Umbilical cord (tissue), 1 donor: Measurements from ENCODE around the gene SGMS2. TPM values are rescaled to one million over a fixed set of nuclear protein-coding genes. Genes with fewer than 3 reads are reported as not detected.

Source experiments
- total RNA-seq: library from RNA; depleted of rRNA; stranded (reverse); fragments of >200 nt; gene quantifications from one replicate; pipeline ENCODE4 v1.2.3, GENCODE V29; 2014; ENCODE audit warnings: low replicate concordance; ENCODE audit not compliant: insufficient read depth

The SGMS2 gene
- total RNA-seq, 1 donor from 2014 or later = 84.0 TPM

Other genes with a start within 250 kb of the SGMS2 start
- gene PAPSS1, start 104.7 kb upstream of the SGMS2 start, total RNA-seq = 54.9 TPM
- gene CYP2U1, start 106.6 kb downstream of the SGMS2 start, total RNA-seq = 22.1 TPM
- gene HADH, start 165.0 kb downstream of the SGMS2 start, total RNA-seq = 11.8 TPM